DOHH2 (cell line): ENCODE results near the gene PRMT1.

Source experiments
- EZH2phosphoT487 ChIP-seq: fragments of 200-600 bp; sonication (generic); IDR thresholded peaks from 2 replicates; pipeline ENCODE4 v1.6.1; 2017; ENCODE audit warnings: borderline replicate concordance, mild to moderate bottlenecking, antibody characterized with exemption, low read length, moderate library complexity, mixed read lengths
- TF ChIP-seq, protein P1 (sequence below): fragments of 200-600 bp; sonication (generic); IDR thresholded peaks from one replicate; pipeline ENCODE4 v1.5.1; 2014; ENCODE audit warnings: antibody characterized with exemption, mild to moderate bottlenecking, low read depth, low read length; ENCODE audit not compliant: poor library complexity, severe bottlenecking

DNA sequence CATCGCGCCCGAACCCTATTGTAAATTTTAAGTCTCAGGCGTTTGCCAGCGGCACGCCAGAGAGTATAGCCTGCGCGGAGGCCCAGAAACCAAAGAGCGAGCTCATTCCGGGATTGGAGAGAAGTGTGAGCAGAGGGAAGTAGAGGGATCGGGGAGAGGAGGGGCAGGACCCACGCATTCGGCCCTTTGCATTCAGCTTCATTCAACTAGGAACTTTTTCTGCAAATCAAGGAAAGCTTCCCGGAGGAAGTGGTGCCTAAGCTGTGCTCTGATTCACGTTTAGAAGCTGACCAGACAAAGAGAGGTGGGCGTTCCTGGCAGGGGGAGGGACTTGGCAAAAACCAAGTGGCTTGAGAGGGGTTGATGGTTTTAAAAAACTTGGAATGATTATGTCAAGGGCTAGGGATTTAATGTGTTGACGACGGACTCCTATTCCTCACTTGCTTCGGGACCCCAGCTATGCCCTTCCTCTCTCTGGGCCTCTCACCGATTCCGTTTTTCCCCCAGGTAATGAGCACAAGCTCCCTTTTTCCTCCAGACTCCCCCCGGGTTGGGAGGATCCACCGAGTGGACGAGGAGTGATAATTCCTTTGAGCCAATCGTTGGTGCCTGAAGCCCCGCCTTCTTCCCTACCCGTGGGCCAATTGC lies 811 bp upstream of the PRMT1 start:
- TF ChIP-seq, protein P1, sequence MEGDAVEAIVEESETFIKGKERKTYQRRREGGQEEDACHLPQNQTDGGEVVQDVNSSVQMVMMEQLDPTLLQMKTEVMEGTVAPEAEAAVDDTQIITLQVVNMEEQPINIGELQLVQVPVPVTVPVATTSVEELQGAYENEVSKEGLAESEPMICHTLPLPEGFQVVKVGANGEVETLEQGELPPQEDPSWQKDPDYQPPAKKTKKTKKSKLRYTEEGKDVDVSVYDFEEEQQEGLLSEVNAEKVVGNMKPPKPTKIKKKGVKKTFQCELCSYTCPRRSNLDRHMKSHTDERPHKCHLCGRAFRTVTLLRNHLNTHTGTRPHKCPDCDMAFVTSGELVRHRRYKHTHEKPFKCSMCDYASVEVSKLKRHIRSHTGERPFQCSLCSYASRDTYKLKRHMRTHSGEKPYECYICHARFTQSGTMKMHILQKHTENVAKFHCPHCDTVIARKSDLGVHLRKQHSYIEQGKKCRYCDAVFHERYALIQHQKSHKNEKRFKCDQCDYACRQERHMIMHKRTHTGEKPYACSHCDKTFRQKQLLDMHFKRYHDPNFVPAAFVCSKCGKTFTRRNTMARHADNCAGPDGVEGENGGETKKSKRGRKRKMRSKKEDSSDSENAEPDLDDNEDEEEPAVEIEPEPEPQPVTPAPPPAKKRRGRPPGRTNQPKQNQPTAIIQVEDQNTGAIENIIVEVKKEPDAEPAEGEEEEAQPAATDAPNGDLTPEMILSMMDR, result no peak
- TF ChIP-seq EZH2phosphoT487, result no peak
